NCI-H345 treated with DMSO at 0.1 percent for 48 hours (cell line): ENCODE measurements around the gene RBFOX2.
"Not testable (repeated sequence)": the region's sequence is repeated elsewhere in the genome, so short reads cannot be mapped to it uniquely, and the experiment has no call there.

ENCODE experiments used
- DNase-seq: peaks from one replicate; lab custom pipeline; 2025; ENCODE audit not compliant: unreplicated experiment; lab: John Stamatoyannopoulos, UW

The RBFOX2 gene

DNA sequence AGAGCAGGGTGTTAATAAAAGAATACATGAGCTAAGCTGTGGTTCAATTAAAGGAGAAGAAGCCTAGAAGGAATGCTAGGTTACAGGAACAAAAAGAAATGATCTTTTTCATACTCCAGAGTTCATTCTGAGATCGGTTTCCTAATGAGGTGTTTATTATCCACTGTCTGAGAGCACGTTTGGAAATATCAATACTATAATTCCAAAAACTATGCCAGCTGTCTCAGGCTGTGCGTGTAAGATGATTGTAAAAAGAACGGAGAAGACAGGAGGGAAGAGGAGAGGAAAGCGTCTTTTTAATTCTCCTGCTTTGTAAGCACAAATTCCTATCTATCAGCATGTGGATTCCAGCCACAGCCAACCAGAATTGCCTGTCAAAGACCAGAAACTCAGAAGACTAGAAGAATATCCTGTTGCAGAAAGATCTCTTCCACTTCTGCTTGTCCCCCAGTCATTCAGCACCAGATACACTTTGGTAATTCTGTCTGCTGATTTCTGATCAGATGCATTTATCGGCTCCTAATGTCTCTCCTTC is 285.2 kb downstream of the RBFOX2 start:
- DNase-seq: no peak

DNA sequence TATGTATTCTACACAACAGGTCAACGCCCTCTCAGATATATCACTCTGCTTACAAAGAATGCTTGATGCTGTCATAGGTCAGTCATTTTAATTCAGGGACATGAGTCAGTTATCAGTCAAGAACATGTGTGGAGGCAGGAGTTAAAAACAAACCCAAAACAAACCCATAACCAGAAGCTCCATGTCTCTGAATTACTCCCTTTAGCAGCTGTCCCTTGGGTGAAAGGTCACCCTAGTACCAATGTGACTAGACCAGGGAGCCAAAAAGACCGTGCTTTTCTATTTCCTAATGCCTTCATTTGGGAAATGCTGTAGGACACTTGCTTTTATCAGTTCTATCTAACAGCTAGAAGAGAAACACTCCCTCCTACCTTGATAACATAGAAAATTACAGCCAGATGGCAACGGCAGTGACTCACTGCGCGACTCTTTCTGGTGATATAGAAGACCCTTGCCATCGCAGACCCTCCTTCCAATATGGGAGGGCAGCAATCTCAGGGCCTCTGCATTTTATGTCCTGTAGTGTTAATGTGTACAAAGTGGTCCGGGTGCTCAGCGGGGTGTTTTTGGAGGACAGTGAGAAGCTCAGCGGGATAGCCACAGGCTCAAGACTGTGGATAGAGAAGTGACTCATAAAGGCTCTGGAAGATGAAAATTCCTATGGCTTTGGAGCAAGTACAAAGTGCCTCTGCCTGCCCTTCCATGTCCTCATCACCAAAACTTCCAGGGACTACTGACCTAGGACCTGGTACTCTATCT is 286.1 kb downstream of the RBFOX2 start:
- no peak for DNase-seq

DNA sequence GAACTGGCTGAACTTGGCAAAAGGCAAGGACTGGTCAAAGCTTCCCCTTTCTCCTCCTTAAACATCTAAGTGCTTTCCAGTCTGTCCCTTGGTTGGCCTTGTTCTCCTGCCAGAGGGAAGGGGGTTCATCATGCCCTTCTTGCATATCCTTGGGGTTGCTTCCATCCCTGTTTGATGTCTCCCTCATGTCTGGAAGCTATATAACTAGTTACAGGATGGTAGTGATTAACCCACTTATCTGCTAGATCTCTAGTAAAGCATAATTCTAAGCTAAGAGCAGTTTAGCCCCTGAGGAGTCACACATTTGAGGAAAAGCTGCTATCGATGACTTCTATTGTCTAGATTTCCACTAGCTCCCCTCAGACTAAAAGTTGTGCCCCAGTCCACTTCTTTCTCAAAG is 288.0 kb downstream of the RBFOX2 start:
- no peak for DNase-seq

DNA sequence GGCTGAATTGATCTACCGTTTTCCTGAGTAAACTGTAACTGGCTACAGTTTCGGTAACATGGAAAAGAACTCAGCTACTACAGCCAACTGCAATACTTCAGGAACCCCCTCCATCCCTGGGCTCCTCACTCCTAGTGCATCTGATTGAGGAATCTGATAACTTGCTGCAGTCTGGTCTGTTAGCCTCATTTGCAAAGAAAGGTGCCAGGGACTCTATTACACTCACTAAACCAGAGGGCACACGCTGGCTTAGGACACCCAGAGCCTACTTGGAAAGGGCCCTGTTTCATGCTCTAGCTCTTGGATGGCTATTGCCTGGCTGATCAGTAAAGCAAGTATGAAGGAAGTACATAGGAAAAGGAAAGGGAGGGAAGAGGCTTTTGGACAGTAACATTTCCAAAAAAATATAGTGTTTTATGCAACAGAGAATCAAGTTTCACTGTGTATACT is 288.7 kb downstream of the RBFOX2 start:
- no peak for DNase-seq

DNA sequence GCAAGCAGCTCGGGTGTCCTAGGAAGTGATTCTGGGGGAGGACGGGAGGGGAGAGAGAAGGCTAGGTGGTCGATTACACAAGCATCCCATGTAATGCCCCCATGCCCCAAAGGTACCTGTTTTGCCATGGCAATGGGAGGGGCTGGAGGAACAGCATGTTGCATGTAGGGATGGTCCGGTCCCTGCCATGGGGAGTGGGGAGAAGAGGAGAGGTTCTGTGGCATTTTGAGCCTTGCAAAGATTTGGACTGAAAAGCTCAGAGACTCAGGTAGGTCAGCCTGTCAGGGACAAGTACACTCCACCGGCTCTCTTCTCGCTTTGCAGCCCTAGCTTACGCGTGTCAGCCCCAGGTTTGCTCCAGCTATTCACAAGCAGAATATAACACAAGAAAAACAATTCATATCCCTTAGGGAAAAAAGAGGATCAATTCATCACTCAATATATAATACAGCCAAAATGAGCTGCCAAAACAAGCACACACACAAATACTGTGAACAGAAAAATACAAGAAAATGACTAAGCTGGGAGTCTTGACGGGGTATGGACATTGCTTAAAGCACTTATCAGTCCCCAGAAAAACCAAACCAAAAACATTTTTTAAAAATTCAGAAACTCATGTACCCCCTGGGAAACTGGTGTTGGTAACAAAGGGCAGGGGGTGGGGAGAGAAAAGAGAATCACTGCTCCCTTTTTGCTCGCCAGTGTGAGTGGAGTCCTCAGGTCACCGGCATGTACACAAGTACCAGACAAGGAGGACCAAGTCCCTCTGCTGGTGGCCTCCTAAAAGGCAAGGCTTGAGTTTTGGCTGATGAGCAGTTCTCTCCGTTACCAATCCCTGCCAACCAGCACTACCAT is 289.3 kb downstream of the RBFOX2 start:
- no peak for DNase-seq

DNA sequence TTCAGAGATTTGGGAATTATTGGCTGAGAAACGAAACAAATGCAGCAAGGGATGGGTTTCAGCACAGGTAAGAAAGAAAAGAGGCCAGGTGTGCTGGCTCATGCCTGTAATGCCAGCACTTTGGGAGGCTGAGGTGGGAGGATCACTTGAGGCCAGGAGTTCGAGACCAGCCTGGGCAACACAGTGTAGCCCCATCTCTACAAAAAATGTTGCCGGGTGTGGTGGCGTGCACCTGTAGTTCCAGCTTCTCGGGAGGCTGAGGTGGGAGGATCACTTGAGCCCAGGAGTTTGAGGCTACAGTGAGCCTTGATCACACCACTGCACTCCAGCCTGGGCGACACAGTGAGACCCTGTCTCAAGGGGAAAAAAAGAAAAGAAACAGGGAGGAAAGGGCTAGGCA is 290.7 kb downstream of the RBFOX2 start:
- DNase-seq: not testable (repeated sequence)

DNA sequence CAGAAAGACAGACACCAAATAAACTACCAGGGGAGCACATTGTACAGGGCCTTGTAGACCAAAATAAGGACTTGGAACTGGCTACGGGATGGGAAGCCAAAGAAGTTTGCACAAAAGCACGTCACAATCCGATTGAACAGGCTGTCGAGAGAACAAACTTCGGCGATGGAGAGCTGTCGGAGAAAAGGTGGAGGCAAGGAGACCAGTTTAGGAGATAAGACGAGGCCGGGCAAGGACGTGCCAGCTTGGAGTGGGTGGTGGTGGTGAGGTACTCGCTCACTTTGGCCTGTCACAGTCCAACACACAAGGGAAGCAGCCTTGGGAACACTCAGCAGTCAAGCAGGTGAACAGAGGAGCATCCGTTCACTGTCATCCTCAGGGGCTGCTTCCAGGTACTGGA is 291.9 kb downstream of the RBFOX2 start:
- DNase-seq: no peak

DNA sequence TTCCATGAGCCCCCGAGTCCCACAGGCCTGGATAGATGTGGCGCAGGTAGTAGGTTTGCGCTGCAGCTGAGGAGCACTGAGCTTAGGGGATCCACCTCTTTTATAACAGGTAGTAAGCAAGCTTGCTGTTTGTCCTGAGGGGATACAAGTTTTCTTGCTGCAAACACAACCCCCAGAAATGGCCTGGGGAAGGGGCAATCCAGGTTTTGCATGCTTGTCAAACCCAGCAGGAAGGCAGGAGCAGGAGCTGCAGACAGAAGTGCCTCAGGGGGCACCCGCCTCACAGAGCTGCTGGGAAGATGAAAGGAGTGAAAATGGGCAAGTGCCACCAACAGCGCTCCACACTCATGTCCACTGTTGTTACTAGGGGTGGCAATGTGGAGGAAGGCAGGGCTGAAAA is 292.5 kb downstream of the RBFOX2 start:
- no peak for DNase-seq

DNA sequence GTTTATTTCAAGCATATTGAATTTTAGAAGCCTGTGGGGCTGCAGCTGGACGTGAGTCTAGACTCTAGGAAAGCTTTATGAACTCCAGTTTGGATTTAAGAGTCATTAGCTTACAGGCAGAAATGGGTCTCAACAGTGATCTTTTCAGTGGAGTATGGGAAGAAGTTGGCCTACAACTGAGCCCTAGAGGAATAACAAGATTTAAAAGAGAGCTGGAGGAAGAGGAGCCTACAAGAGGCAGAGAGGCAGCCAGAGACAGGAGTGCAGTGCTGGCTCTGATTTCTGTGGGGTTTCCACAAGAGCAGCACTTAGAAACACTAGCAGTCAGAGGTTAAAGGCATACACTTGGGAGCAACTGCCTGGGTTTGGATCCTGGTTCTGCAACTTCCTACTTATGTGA is 293.1 kb downstream of the RBFOX2 start:
- no peak for DNase-seq

DNA sequence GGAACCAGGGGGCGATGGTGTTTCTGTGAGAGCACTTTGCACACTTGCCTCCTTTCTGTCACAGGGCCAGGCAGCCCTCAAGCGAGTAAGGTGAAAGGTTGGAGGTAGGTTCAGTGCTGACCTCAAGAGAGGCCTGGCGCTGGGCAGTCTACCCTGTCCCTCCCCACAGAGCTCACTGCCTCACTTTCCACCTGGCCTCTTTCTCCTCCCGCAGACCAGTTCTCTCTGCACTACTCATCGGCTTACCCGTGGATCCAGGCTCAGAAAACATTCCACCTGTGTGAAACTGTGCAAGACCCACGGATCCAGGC is 294.2 kb downstream of the RBFOX2 start:
- no peak for DNase-seq

DNA sequence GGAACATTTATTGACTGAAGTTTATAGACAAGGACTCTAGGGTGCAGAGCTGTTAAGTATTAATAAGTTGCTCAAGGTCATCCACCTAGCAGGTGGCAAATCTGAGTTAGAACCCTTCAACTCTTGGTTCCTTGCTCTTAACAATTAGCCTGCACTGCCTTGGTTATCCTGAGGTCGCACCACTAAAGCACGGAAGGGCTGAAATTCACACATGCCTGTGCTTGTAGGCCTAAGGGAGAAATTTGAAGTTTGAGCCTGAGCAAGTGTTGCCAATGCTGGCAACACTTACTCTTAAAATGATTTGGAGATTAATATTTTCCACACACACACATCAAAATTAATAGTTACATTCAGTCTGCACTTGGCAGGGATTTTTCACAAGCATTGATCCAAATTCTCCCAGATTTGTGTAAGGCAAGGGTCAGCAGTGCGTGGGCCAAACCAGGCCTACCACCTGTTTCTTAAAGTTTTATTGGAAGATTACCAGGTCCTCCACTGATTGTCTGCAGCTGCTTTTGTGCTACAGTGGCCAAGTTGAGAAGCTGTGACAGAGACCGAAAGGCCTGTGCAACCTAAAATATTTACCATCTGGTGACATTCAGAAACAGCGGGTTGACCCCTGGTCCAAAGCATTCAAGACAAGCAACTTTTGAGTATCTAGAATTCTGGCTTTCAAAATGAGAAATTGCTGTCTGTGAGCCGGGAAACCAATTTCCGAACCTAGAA is 294.7 kb downstream of the RBFOX2 start:
- no peak for DNase-seq

DNA sequence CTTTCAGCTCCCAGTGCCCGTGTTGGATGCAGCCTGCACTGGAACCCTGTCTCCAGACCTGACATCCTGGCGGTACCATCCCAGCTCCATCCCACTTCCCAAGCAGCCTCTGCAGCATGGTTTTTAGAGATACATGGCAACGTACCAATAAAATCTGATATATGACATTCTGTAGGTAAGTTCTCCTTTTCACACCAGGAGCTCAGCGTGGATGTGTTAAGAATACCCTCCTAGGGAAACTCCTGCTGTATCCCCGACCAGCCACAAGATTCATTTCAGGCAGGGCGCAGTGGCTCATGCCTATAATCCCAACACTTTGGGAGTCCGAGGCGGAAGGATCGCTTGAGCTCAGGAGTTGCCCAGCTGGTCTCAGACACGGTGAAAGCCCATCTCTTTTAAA is 295.6 kb downstream of the RBFOX2 start:
- no peak for DNase-seq

DNA sequence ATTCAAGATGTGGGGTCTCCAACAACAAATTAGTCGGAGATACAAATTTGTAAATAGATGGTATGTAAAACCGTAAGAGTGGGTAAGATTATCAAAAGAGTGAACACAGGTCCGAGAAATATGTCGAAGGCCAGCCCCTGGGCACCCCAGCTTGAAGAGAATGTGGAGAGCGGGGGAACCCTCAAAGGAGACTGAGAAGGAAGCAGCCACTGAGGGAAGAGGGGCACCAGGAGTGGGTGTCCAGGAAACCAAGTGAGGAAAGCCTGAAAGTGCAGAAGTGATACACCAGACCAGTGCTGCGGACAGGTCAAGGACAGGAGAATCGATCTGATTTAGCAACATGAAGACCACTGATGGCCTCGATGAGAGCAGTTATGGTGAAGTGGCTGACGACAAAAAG is 296.5 kb downstream of the RBFOX2 start:
- no peak for DNase-seq

DNA sequence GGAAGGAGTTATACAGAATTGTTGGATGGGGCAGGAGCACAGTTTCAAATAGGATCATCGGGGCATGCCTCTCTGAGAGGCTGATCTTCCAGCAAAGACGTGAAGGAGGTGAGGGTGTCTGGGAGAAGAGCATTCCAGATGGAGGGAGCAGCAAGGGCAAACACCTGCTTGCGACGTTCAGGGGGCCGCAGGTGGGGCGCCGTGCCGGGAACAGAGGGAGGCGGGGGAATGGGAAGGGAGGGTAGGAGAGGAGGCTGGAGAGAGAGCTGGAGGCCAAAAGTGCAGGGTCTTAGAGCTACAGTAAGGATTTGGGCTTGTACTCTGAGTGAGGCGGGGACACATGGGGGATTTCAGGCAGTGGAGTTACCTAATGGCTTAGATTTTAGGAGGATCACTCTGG is 297.3 kb downstream of the RBFOX2 start:
- no peak for DNase-seq

DNA sequence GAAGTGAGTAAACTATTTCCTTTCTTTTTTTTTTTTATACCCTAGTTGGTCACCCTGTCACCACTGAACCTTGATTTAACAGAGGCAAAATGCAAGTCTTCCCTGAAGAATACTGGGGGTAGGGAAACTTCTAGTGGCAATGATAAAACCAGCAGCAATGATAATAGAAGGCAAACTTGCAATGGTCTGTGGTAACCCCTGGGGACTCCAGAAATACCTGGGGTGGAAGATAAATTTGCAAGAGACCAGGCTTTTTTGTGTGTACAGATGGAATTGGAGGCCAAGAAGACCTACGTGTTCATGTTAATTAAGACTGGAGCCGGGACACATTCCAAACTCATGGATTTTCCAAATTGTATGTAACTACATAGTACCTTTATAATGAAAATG is 299.3 kb downstream of the RBFOX2 start:
- no peak for DNase-seq

DNA sequence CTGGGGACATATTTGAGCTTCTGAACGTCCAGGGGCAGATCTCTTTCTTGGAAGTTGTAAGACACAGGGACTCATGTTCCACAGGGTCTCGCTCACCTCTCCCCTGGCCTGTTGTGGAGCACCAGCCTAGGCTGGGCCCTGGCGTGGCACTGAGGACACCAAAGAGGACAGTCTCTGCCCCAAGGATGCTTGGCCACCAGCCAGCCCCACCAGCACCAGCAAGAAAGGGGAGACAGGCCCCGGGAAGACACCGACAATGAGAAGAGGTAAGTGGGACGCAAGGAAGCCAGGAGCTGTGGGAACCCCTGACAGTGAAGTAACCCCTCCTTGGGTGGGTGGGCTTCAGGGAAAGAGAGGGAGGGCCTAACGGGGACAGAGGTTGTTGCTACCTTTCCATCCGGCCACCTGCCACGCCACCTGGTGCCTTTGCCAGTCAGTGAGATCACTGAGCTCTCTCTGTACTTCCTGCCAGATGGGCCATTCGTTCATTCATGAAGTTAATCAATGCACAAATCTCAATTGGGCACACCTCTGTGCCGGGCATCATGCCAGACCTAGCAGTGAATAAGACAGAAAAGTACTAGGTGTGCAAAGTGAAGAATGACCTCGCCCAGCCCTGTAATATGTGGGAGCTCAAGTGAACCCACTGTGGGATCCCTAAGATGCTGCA is 299.9 kb downstream of the RBFOX2 start:
- peak; percentile 77 for DNase-seq

DNA sequence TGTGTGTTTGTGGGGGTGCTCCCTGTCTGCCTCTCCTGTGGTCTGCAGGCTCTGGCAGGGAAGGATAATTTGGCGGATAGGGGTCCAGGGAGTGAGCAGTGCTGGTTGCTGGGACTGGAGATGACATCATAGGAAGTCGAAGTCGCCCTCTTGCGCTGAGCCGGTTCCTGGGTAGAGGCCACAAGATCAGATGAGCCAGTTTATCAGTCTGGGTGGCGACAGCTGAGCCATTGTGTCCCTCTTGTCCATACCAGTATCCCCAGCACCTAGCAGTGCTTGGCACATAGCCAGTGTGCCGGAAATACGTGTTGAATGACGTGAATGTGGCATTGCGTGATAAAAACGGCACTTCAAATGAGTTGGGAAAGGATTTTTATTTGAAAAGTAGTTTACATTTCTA is 301.2 kb downstream of the RBFOX2 start:
- DNase-seq: no peak

DNA sequence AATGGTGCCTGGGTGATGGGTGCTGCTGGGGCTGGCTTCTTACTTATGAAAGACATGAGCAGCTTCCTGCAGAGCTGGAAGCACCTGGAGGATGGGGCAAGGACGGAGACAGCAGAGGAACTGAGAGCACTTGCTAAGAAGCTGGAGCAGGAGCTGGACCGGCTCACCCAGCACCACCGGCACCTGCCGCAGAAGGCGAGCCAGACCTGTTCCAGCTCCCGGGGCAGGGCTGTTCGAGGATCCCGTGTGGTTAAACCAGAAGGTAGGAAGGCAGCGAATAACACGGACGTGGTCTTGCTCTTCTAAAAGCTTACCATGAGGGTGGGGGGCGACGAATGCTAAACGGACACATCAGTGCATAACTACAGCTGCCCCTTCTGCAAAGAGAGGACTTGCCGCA is 301.7 kb downstream of the RBFOX2 start:
- no peak for DNase-seq

DNA sequence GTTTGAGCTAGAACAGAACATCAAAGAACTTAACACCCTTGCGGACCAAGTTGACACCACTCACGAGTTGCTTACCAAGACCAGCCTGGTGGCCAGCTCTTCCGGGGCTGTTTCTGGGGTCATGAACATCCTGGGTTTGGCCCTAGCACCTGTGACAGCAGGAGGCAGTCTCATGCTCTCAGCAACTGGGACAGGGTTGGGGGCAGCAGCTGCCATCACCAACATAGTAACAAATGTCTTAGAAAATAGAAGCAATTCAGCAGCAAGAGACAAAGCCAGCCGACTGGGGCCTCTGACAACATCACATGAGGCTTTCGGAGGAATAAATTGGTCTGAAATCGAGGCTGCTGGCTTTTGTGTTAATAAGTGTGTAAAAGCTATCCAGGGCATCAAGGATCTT is 302.2 kb downstream of the RBFOX2 start:
- DNase-seq: no peak

DNA sequence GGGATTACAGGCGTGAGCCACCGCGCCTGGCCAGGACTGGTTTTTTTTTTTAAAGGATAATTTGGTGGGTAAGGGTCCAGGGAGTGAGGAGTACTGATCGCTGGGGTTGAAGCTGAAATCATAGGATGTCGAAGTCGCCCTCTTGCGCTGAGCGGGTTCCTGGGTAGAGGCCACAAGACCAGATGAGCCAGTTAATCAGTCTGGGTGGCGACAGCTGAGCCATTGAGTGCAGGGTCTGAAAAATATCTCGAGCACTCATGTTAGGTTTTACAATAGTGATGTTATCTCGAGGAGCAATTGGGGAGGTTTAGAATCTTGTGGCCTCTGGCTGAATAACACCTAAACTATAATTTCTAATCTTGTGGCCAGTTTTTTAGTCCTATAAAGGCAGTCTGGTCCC is 303.1 kb downstream of the RBFOX2 start:
- no peak for DNase-seq

DNA sequence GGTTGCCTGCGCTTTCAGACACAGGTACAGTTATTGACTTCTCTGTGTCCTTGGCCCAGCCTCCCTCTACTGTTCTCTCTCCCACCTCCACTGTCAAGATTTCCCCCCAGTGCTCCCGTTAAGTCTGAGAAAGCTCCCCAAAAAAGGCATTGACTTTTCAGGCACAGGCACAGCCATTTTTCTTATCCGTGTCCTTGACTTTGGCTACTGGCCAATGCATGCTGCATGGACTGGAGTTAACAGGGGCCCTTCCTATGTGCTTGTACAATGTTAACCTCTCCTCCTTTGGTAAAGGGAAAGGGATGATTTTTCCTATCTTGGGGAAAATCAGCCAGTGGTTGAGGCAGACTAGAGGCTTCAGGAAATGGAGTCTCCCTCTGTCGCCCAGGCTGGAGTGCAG is 306.7 kb downstream of the RBFOX2 start:
- no peak for DNase-seq
